HepG2 (cell line): ENCODE measurements around the gene METAP1D. TPM values are rescaled to one million over a fixed set of nuclear protein-coding genes. Genes with fewer than 3 reads are reported as not detected.

Experiments used
- ARNTL ChIP-seq: sonication (generic); formaldehyde crosslinking; IDR thresholded peaks from 2 replicates; pipeline ENCODE4 v1.4.0; 2020; ENCODE audit warnings: mild to moderate bottlenecking, missing genetic modification reagents
- BCL6 ChIP-seq: IDR thresholded peaks from 2 replicates; pipeline ENCODE4 v1.6.1; 2016; ENCODE audit warnings: missing genetic modification reagents, missing compliant biosample characterization
- DNMT1 ChIP-seq: sonication (generic); formaldehyde crosslinking; IDR thresholded peaks from 2 replicates; pipeline ENCODE4 v1.5.1; 2020; ENCODE audit warnings: mild to moderate bottlenecking, missing genetic modification reagents
- FOSL2 ChIP-seq: sonication (generic); formaldehyde crosslinking; IDR thresholded peaks from 2 replicates; pipeline ENCODE4 v1.4.0; 2020; ENCODE audit warnings: missing genetic modification reagents
- MEIS2 ChIP-seq: sonication (generic); formaldehyde crosslinking; IDR thresholded peaks from 2 replicates; pipeline ENCODE4 v1.9.0; 2021; ENCODE audit warnings: mild to moderate bottlenecking, missing genetic modification reagents
- NFE2L2 ChIP-seq: fragments of 150-350 bp; IDR thresholded peaks from 2 replicates; pipeline ENCODE4 v1.6.1; 2014; ENCODE audit warnings: low read length
- RAD51 ChIP-seq: fragments of 450-650 bp; IDR thresholded peaks from 2 replicates; pipeline ENCODE4 v1.6.1; 2016; ENCODE audit warnings: borderline replicate concordance
- RORA ChIP-seq: sonication (generic); formaldehyde crosslinking; IDR thresholded peaks from 2 replicates; pipeline ENCODE4 v1.5.0; 2020; ENCODE audit warnings: mild to moderate bottlenecking, missing genetic modification reagents, moderate library complexity
- SAFB2 ChIP-seq: sonication (generic); formaldehyde crosslinking; IDR thresholded peaks from 2 replicates; pipeline ENCODE4 v1.5.1; 2020; ENCODE audit warnings: missing genetic modification reagents, low read depth, mild to moderate bottlenecking, borderline replicate concordance
- STAT5B ChIP-seq: sonication (generic); formaldehyde crosslinking; IDR thresholded peaks from 2 replicates; pipeline ENCODE4 v1.4.0; 2020; ENCODE audit warnings: missing genetic modification reagents
- TOPORS ChIP-seq: sonication (generic); formaldehyde crosslinking; IDR thresholded peaks from 2 replicates; pipeline ENCODE4 v1.8.0; 2023; ENCODE audit warnings: mild to moderate bottlenecking, missing genetic modification reagents
- ZNF343 ChIP-seq: sonication (generic); formaldehyde crosslinking; IDR thresholded peaks from 2 replicates; pipeline ENCODE4 v1.4.0; 2020; ENCODE audit warnings: mild to moderate bottlenecking, missing genetic modification reagents
- ZNF629 ChIP-seq: sonication (generic); formaldehyde crosslinking; conservative IDR thresholded peaks from 2 replicates; pipeline ENCODE4 v1.5.0; 2020; ENCODE audit warnings: missing genetic modification reagents
- ZSCAN20 ChIP-seq: sonication (generic); formaldehyde crosslinking; IDR thresholded peaks from 2 replicates; pipeline ENCODE4 v1.4.0; 2020; ENCODE audit warnings: missing genetic modification reagents, mild to moderate bottlenecking, borderline replicate concordance
- polyA plus RNA-seq, 8 experiments: library from polyadenylated mRNA; depleted of rRNA in 3 of 8; stranded (reverse) in 7 of 8; unstranded in 1 of 8; fragments of >200 nt; fragmentation: Illumina TruSeq in 4 of 8; extraction: Trizol in 4 of 8; gene quantifications; 2 replicates each; pipeline versions ENCODE4 v1.2.1 to v1.2.3, GENCODE V29; 2011 to 2016; ENCODE audit warnings: low read depth in 4 of 8, missing spikeins in 1 of 8, mixed read lengths in 1 of 8; ENCODE audit not compliant: insufficient read depth in 1 of 8
- total RNA-seq, 5 experiments: library from RNA; depleted of rRNA; stranded (reverse); fragments of >200 nt; fragmentation: Illumina TruSeq; extraction: Trizol; gene quantifications; 2 replicates each; pipeline ENCODE4 v1.2.3, GENCODE V29; 2016; ENCODE audit warnings: low read depth in 1 of 5
- TF ChIP-seq, protein P1 (sequence below): sonication (generic); formaldehyde crosslinking; IDR thresholded peaks from 2 replicates; pipeline ENCODE4 v1.4.0; 2020; ENCODE audit warnings: missing genetic modification reagents
- TF ChIP-seq, protein P2 (sequence below): sonication (generic); formaldehyde crosslinking; IDR thresholded peaks from 2 replicates; pipeline ENCODE4 v1.4.0; 2020; ENCODE audit warnings: missing genetic modification reagents
- TF ChIP-seq, protein P3 (sequence below): sonication (generic); formaldehyde crosslinking; IDR thresholded peaks from 2 replicates; pipeline ENCODE4 v1.4.0; 2020; ENCODE audit warnings: missing genetic modification reagents
- TF ChIP-seq, protein P4 (sequence below): IDR thresholded peaks from 2 replicates; pipeline ENCODE4 v1.6.1; 2016; ENCODE audit warnings: mild to moderate bottlenecking, missing biosample characterization, missing genetic modification reagents
- TF ChIP-seq, protein P5 (sequence below): sonication (generic); formaldehyde crosslinking; IDR thresholded peaks from 2 replicates; pipeline ENCODE4 v1.4.0; 2020; ENCODE audit warnings: mild to moderate bottlenecking, missing genetic modification reagents

The METAP1D gene
- total and polyA plus RNA-seq, 2 of the 13 experiments (the other 11 are each of a cell fraction or from before 2014, with no cell fraction given) = 14.7 to 21.6 TPM

DNA sequence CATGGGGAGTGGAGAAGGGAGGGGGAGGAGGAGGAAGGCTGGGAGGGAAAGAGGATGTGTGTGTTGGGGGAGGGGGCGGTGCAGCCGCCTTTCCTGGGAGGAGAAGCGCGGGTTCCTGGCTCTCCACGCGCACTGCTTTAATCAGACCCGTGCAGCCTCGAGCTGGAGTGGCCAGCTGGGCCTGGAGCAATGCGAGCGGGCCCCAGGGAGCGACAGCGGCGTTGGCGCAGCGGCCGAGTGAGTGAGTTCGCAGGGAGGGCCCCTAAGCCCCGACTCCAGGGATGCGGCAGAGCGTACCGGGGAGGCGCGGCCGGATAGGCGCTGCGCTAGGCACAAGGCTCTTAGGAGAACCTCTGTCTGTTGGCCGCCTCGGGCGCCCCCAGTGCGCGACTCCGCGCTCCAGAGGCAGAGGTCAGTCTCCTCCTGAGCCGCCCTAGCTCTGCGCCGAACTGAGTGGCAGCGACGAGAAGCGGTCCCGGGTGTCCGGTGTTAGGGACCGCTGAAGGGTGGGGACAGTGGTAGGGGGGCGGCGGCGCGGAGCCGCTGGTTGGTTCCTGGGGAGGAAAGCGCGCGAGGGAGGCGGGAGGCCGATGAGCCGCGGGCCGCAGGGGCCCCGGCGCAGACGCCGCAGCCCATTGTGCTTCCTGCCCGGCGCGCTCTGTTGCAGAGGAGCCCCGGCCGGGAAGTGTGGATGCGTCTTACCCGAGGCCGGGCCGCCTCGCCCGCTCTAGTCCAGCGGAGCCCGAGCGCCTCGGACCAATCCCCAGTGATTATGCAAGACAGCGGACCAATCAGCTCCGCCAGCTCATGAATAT lies 85.1 kb downstream of the METAP1D start (continued):
- TF ChIP-seq, protein P1, sequence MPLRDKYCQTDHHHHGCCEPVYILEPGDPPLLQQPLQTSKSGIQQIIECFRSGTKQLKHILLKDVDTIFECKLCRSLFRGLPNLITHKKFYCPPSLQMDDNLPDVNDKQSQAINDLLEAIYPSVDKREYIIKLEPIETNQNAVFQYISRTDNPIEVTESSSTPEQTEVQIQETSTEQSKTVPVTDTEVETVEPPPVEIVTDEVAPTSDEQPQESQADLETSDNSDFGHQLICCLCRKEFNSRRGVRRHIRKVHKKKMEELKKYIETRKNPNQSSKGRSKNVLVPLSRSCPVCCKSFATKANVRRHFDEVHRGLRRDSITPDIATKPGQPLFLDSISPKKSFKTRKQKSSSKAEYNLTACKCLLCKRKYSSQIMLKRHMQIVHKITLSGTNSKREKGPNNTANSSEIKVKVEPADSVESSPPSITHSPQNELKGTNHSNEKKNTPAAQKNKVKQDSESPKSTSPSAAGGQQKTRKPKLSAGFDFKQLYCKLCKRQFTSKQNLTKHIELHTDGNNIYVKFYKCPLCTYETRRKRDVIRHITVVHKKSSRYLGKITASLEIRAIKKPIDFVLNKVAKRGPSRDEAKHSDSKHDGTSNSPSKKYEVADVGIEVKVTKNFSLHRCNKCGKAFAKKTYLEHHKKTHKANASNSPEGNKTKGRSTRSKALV (CRISPR knock-in tag) = peak; percentile 100
- TF ChIP-seq NFE2L2 (no peak), RAD51 (no peak), SAFB2 (CRISPR knock-in tag) (no peak), MEIS2 (peak; percentile 19; the same call in 1 of the 2 replicates), DNMT1 (0 out of 2 replicates have a peak, but pooled peaks have one; percentile 49), ARNTL (CRISPR knock-in tag) (peak; percentile 43; the same call in 1 of the 2 replicates), STAT5B (CRISPR knock-in tag) (no peak), TOPORS (CRISPR knock-in tag) (no peak), ZNF629 (no peak), BCL6 (CRISPR knock-in tag) (peak; percentile 54), ZNF343 (CRISPR knock-in tag) (peak; percentile 71), ZSCAN20 (CRISPR knock-in tag) (0 out of 2 replicates have a peak, but pooled peaks have one; percentile 55), FOSL2 (CRISPR knock-in tag) (no peak; the same call in 1 of the 2 replicates), RORA (CRISPR knock-in tag) (no peak)
- TF ChIP-seq, protein P2, sequence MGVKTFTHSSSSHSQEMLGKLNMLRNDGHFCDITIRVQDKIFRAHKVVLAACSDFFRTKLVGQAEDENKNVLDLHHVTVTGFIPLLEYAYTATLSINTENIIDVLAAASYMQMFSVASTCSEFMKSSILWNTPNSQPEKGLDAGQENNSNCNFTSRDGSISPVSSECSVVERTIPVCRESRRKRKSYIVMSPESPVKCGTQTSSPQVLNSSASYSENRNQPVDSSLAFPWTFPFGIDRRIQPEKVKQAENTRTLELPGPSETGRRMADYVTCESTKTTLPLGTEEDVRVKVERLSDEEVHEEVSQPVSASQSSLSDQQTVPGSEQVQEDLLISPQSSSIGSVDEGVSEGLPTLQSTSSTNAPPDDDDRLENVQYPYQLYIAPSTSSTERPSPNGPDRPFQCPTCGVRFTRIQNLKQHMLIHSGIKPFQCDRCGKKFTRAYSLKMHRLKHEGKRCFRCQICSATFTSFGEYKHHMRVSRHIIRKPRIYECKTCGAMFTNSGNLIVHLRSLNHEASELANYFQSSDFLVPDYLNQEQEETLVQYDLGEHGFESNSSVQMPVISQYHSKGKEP = no peak
- TF ChIP-seq, protein P3, sequence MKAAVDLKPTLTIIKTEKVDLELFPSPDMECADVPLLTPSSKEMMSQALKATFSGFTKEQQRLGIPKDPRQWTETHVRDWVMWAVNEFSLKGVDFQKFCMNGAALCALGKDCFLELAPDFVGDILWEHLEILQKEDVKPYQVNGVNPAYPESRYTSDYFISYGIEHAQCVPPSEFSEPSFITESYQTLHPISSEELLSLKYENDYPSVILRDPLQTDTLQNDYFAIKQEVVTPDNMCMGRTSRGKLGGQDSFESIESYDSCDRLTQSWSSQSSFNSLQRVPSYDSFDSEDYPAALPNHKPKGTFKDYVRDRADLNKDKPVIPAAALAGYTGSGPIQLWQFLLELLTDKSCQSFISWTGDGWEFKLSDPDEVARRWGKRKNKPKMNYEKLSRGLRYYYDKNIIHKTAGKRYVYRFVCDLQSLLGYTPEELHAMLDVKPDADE (CRISPR knock-in tag) = no peak
- TF ChIP-seq, protein P4, sequence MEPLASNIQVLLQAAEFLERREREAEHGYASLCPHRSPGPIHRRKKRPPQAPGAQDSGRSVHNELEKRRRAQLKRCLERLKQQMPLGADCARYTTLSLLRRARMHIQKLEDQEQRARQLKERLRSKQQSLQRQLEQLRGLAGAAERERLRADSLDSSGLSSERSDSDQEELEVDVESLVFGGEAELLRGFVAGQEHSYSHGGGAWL (CRISPR knock-in tag) = 0 out of 2 replicates have a peak, but pooled peaks have one; percentile 21
- TF ChIP-seq, protein P5, sequence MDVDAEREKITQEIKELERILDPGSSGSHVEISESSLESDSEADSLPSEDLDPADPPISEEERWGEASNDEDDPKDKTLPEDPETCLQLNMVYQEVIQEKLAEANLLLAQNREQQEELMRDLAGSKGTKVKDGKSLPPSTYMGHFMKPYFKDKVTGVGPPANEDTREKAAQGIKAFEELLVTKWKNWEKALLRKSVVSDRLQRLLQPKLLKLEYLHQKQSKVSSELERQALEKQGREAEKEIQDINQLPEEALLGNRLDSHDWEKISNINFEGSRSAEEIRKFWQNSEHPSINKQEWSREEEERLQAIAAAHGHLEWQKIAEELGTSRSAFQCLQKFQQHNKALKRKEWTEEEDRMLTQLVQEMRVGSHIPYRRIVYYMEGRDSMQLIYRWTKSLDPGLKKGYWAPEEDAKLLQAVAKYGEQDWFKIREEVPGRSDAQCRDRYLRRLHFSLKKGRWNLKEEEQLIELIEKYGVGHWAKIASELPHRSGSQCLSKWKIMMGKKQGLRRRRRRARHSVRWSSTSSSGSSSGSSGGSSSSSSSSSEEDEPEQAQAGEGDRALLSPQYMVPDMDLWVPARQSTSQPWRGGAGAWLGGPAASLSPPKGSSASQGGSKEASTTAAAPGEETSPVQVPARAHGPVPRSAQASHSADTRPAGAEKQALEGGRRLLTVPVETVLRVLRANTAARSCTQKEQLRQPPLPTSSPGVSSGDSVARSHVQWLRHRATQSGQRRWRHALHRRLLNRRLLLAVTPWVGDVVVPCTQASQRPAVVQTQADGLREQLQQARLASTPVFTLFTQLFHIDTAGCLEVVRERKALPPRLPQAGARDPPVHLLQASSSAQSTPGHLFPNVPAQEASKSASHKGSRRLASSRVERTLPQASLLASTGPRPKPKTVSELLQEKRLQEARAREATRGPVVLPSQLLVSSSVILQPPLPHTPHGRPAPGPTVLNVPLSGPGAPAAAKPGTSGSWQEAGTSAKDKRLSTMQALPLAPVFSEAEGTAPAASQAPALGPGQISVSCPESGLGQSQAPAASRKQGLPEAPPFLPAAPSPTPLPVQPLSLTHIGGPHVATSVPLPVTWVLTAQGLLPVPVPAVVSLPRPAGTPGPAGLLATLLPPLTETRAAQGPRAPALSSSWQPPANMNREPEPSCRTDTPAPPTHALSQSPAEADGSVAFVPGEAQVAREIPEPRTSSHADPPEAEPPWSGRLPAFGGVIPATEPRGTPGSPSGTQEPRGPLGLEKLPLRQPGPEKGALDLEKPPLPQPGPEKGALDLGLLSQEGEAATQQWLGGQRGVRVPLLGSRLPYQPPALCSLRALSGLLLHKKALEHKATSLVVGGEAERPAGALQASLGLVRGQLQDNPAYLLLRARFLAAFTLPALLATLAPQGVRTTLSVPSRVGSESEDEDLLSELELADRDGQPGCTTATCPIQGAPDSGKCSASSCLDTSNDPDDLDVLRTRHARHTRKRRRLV = peak; percentile 65; the same call in 1 of the 2 replicates
